ENCODE results near the gene REPIN1. TPM values are rescaled to one million over a fixed set of nuclear protein-coding genes. Genes with fewer than 3 reads are reported as not detected.

REPIN1 gene
- total RNA-seq, 4 donors from 2014 or later: 40.6 to 55.7 (median 49.3) TPM

DNA sequence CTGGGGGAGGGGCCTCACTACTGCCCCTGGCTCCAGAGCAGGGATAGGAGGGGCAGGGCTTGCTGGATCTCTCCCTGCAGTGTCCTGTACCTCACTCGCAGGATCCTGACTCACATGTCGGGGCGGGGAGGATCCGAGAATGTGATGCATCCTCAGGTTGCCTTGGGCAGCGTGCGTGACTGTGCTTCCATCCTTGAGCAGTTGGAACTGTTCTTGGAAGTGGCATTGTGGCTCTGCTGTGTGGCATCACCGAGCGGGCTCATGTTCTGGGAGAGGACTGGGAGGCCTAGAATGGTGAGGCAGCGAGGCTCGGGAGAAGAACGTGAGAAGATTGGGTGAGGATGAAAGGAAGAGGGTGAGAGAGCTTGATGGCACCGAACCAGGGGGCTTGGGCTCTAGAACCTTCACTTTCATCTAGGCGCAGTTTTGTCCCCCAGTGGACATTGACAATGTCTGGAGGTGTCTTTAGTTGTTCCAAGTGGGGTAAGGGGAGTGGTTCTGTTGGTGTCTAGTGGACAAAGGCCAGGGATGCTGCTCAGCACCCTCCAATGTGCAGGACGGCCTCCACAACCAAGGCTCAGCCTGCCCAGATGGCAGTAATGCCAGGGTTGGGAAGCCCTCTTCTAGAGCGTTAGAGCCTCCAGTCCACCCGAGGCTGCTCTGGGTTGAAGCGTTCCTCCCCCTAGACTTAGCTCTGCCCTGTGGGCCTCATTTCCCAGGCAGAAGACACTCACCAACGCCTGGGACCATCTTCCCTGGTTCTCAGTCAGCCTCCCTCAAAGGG, 35.6 kb upstream of the REPIN1 start:
- ATAC-seq (ENCODE audit: low FRiP score) (no peak), DNase-seq (ENCODE audit: low spot score) (no peak)
- TF ChIP-seq, protein P1, sequence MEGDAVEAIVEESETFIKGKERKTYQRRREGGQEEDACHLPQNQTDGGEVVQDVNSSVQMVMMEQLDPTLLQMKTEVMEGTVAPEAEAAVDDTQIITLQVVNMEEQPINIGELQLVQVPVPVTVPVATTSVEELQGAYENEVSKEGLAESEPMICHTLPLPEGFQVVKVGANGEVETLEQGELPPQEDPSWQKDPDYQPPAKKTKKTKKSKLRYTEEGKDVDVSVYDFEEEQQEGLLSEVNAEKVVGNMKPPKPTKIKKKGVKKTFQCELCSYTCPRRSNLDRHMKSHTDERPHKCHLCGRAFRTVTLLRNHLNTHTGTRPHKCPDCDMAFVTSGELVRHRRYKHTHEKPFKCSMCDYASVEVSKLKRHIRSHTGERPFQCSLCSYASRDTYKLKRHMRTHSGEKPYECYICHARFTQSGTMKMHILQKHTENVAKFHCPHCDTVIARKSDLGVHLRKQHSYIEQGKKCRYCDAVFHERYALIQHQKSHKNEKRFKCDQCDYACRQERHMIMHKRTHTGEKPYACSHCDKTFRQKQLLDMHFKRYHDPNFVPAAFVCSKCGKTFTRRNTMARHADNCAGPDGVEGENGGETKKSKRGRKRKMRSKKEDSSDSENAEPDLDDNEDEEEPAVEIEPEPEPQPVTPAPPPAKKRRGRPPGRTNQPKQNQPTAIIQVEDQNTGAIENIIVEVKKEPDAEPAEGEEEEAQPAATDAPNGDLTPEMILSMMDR (IDR thresholded peaks at IDR 0.05): no peak

DNA sequence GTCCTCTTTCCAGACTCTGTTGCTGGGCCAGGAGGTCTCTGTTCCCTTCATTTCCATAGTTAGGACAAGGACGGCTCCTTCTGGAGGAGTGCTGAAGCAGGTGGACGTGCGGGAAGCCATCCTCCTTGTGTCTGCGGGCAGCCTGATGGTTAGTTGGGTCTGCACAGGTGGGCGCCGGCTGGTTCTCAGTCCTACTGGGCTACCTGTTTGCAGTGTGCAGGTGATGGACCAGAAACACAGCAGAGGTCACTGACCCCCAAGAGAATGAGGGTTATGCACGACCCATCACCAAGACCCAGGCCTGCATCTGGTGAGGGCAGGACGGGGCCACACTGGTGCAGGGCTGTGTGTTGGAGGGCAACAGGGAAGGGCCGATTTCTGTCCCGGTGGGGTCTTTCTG, 35.0 kb upstream of the REPIN1 start:
- TF ChIP-seq, protein P1 (IDR thresholded peaks at IDR 0.05): no peak
- ATAC-seq (ENCODE audit: low FRiP score) (no peak), DNase-seq (ENCODE audit: low spot score) (no peak)

DNA sequence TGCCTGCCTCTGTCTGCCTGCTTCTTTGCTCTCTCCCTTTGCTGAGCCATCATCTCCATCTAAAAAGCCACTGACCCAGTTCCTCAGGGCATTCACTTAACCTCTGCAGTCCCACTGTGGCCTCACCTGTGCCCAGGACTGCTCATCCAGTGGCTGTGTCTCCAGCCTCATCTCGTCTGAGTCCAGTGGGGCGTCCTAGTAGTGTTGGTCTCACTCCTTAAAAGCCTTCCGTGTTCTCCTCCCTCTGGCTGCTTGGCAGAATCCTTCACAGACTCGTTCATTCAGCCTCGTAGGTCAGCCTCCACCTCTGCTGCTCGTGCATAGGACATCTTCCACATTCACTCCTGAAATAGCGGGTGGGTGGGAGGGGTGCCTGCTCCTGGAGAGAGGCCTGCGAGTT, 34.5 kb upstream of the REPIN1 start:
- no peak for DNase-seq (ENCODE audit: low spot score)
- TF ChIP-seq, protein P1 (IDR thresholded peaks at IDR 0.05): no peak
- ATAC-seq (ENCODE audit: low FRiP score): no peak

DNA sequence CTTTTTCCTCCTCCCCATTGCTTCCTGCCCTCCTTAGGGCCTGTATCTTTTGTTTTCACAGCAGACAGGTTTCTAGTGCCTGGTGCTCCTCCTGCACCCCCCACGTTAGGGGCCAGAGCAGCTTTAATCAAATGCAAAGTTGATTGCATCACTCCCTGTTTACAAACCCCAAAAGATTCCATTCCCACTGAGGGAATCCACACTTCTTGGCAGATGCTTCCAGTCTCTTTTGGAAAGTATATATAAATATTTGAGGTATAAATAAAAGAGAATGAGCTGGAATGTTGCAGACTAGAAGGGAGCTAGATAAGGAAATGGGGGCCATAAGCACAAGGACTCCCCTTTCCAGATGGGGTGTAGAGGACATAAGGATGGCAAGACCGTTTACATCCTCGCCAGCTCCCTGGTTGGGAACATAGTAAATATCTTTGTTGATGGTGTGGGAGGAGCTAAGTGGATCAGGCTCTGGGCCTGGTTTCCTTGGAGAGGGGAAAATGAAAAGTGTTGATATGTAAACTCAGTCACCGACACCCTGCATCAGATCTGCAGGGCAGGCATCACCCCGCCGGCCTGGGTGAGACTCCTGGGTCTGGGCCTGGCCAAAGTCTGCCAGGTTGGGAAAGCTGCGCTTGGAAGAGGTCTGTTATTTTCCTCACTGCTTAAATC, 33.4 kb upstream of the REPIN1 start:
- TF ChIP-seq, protein P1 (IDR thresholded peaks at IDR 0.05): no peak
- DNase-seq (ENCODE audit: low spot score): no peak
- peak; percentile 26 for ATAC-seq (ENCODE audit: low FRiP score)

DNA sequence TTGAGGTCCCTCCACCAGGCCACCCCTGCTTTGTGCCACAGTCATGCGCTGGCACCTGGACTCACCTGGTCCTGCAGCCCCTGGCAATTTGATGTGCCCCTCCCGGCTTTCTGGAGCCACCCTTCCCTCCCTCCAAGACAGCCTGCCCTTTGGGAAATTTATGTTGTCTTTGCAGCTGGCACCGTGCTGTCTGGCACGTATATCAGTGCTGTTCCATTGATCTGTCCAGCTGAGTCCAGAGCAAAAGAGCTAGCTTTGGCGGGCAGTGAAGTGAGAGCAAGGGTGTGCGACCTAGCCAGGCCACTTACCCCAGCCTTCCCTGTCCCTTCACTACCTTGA, 32.9 kb upstream of the REPIN1 start:
- TF ChIP-seq, protein P1 (IDR thresholded peaks at IDR 0.05): no peak
- DNase-seq (ENCODE audit: low spot score): no peak
- no peak for ATAC-seq (ENCODE audit: low FRiP score)

DNA sequence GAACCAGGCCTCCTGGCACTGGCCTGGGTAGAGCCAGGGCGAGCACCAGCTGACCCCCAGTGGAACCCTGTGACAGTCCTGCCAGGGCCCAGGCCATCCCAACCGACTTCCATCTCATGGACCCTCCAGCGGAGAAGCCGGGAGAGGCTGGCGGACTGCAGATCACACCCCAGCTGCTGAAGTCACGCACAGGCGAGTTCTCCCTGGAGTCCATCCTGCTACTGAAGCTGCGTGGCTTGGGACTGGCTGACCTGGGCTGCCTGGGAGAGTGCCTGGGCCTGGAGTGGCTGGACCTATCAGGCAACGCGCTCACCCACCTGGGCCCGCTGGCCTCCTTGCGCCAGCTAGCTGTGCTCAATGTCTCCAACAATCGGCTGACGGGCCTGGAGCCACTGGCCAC, 31.9 kb upstream of the REPIN1 start:
- ATAC-seq (ENCODE audit: low FRiP score) (no peak), DNase-seq (ENCODE audit: low spot score) (no peak)
- TF ChIP-seq, protein P1 (IDR thresholded peaks at IDR 0.05): no peak

DNA sequence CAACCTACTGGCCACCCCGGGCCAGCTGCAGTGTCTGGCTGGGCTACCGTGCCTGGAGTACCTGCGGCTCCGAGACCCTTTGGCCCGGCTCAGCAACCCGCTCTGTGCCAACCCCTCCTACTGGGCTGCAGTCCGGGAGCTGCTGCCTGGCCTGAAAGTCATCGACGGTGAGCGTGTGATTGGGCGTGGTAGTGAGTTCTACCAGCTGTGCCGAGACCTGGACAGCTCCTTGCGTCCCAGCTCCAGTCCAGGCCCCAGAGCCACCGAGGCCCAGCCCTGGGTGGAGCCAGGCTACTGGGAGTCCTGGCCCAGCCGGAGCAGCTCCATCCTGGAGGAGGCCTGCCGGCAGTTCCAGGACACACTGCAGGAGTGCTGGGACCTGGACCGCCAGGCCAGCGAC, 31.4 kb upstream of the REPIN1 start:
- DNase-seq (ENCODE audit: low spot score) (no peak), ATAC-seq (ENCODE audit: low FRiP score) (no peak)
- TF ChIP-seq, protein P1 (IDR thresholded peaks at IDR 0.05): no peak
